Activated CD4-positive, alpha-beta T cell treated with anti-CD3 and anti-CD28 coated beads, Interleukin-2, amount 10 ng/mL, durations not matched to agents 7 days and 5 days (primary cell): ENCODE data around the gene VN1R4. TPM values are rescaled to one million over a fixed set of nuclear protein-coding genes. Genes with fewer than 3 reads are reported as not detected.
"Not testable (repeated sequence)": the region's sequence is repeated elsewhere in the genome, so short reads cannot be mapped to it uniquely, and the experiment has no call there.

Experiments used
- CTCF ChIA-PET: fragments of 350-600 bp; sonication (Branson Sonifier 250); formaldehyde crosslinking; loops from one replicate; lab custom pipeline; 2021; ENCODE audit warnings: antibody characterized with exemption; lab: Charles Lee
- POLR2A ChIA-PET: fragments of 350-600 bp; sonication (Branson Sonifier 250); formaldehyde crosslinking; loops from one replicate; lab custom pipeline; 2021; ENCODE audit warnings: antibody characterized with exemption; lab: Charles Lee
- DNase-seq: peaks from one replicate; pipeline ENCODE4 v3.0.0-alpha.2; 2020
- H3K27ac Mint-ChIP-seq: one replicate; pipeline ENCODE4 v1.8.0; 2021; ENCODE audit warnings: mild to moderate bottlenecking, moderate library complexity, mixed read lengths
- H3K27me3 Mint-ChIP-seq: one replicate; pipeline ENCODE4 v1.8.0; 2021; ENCODE audit warnings: mixed read lengths
- H3K36me3 Mint-ChIP-seq: one replicate; pipeline ENCODE4 v1.8.0; 2021; ENCODE audit warnings: low read depth, mixed read lengths
- H3K4me1 Mint-ChIP-seq: one replicate; pipeline ENCODE4 v1.8.0; 2021; ENCODE audit warnings: mixed read lengths
- H3K4me3 Mint-ChIP-seq: one replicate; pipeline ENCODE4 v1.8.0; 2021; ENCODE audit warnings: mild to moderate bottlenecking, moderate library complexity, mixed read lengths
- H3K9me3 Mint-ChIP-seq: one replicate; pipeline ENCODE4 v1.8.0; 2021; ENCODE audit warnings: mixed read lengths
- total RNA-seq, 2 experiments: library from RNA; stranded (reverse); gene quantifications; one replicate each; pipeline ENCODE4 v1.2.3, GENCODE V29; 2021

VN1R4 gene, protein sequence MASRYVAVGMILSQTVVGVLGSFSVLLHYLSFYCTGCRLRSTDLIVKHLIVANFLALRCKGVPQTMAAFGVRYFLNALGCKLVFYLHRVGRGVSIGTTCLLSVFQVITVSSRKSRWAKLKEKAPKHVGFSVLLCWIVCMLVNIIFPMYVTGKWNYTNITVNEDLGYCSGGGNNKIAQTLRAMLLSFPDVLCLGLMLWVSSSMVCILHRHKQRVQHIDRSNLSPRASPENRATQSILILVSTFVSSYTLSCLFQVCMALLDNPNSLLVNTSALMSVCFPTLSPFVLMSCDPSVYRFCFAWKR
- not detected for total RNA-seq

DNA sequence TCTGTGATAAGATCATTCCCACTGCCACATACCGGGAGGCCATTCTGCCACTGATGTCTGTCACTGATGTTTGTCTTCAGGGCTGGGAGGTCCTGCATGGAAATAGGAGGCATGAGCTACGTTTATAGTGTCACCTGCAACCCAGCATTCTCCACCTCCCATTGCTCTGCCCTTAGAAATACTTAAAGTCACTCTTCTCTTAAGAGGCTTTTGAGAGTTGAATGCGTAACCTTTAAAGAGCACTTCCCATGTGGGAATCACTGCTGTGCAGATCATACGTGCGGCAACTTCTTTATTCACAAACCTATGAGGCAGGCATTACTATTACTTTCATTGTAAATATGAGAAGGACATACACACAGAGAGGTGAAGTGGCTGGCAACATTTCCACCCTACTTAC lies at the start of gene VN1R4:
Gene VN1R4 (minus strand): TSS at position 101 of the 400 bp plus-strand sequence. CDS start 58 bp downstream, at position 43.
- POLR2A ChIA-PET, CTCF ChIA-PET, DNase-seq, H3K27me3 Mint-ChIP-seq, H3K36me3 Mint-ChIP-seq, H3K4me3 Mint-ChIP-seq, H3K27ac Mint-ChIP-seq, H3K4me1 Mint-ChIP-seq: not testable (repeated sequence)
- peaks cover 44% of the 10 kb centered on the region for H3K9me3 Mint-ChIP-seq

DNA sequence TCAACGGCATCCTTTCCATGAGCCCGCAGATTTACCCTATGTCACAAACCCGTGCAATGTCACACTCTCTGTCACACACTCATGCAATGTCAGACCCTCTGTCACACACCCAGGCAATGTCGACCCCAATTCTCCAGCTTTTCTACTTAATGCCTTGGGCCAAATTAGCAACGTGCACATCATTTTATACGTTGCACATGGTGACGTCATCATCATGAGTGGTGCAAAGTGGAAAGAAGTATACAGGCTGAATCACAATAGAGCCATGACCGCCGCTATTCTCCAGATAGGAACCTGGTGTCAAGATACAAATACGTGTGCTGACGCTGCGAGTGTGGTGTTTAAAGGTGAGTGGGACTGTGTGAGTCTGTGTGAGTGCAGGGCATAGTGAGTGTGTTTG lies 44.4 kb upstream of the VN1R4 start:
- Mint-ChIP-seq H3K9me3 (peaks cover 39% of the 10 kb centered on the region), H3K27ac (no peak overlapping the region), H3K4me1 (no peaks in the 10 kb centered on the region), H3K27me3 (no peaks in the 10 kb centered on the region), H3K4me3 (no peak overlapping the region), H3K36me3 (no peaks in the 10 kb centered on the region)
- DNase-seq = no peak
- ChIA-PET POLR2A (no interaction called here), CTCF (no interaction called here)

DNA sequence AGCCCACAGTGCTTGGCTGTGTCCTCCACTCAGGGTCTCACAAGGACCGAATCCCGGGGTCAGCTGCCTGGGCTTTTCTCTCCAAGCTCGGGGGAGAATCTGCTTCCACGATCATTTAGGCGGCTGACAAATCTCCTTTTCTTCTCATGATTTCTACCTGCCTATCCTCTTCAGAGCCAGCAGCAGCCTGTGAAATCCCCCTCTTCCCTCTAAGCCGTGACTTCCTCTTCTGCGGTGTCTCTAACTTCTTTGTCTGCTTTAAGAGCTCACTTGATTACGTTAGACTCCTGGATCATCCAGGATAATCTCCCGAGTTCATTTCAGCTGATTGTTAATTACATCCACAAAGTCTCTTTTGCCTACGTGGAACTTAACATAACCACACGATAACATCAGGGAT lies 43.5 kb upstream of the VN1R4 start:
- DNase-seq = no peak
- ChIA-PET POLR2A (no interaction called here), CTCF (interaction anchor here (0.7 kb wide), 1 partner anchor 20 kb away, joined by 3 read pairs; no protein-coding TSS in a partner anchor)
- Mint-ChIP-seq H3K4me3 (no peak overlapping the region), H3K4me1 (no peaks in the 10 kb centered on the region), H3K36me3 (no peaks in the 10 kb centered on the region), H3K27ac (no peak overlapping the region), H3K9me3 (peaks cover 41% of the 10 kb centered on the region), H3K27me3 (no peaks in the 10 kb centered on the region)

DNA sequence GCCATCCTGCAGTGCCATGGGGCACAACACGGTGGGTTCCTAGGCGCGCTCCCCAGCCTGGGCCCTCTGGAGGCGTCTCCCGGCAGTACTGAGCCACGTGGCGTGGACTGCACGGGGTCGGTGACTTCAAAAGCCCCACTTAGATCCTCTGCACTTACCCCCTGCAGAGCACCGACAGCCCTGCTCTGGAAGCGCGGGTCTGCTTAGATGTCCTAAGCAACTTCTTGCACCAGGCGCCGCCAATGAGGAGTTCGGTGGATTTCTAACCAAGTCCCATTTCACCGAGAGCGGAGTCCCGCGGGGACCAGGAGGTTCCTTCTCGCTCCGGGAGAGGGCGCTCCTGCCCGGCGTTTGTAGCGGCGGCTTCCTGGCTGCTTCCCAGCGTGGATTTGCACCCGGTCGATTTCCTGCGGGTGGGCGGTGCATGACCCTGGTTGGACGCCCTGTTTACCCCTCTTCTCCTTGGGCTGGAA lies 40.9 kb upstream of the VN1R4 start:
- Mint-ChIP-seq H3K27me3 (no peaks in the 10 kb centered on the region), H3K27ac (no peak overlapping the region), H3K36me3 (no peaks in the 10 kb centered on the region), H3K4me3 (no peak overlapping the region), H3K4me1 (no peaks in the 10 kb centered on the region), H3K9me3 (peaks cover 35% of the 10 kb centered on the region)
- no peak for DNase-seq
- ChIA-PET CTCF (interaction anchor here (0.6 kb wide), 1 partner anchor 372 kb away, joined by 4 read pairs; no protein-coding TSS in a partner anchor), POLR2A (no interaction called here)

DNA sequence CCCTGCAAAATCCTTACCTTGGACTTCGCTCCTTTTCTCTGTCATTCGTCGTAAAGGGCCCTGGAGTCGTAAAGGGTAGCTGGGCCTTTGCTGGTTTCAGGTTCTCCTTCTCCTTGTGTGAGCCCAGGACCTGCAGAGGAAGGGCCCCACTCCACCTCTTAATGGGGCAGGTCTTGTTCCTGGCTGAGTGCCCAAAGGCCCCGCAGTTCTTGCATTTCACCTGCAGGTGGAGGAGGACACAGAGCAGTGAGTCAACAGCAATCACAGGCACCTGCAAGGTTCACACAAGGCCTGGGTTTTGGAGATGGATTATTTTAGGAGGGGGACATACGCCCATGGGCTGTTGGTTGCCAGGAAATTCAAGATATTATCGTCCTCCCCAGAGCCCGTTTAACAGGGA lies 33.8 kb upstream of the VN1R4 start:
- H3K4me1 Mint-ChIP-seq, H3K4me3 Mint-ChIP-seq, H3K27ac Mint-ChIP-seq, DNase-seq, CTCF ChIA-PET, H3K27me3 Mint-ChIP-seq, H3K36me3 Mint-ChIP-seq, POLR2A ChIA-PET: not testable (repeated sequence)
- H3K9me3 Mint-ChIP-seq = peaks cover 27% of the 10 kb centered on the region

DNA sequence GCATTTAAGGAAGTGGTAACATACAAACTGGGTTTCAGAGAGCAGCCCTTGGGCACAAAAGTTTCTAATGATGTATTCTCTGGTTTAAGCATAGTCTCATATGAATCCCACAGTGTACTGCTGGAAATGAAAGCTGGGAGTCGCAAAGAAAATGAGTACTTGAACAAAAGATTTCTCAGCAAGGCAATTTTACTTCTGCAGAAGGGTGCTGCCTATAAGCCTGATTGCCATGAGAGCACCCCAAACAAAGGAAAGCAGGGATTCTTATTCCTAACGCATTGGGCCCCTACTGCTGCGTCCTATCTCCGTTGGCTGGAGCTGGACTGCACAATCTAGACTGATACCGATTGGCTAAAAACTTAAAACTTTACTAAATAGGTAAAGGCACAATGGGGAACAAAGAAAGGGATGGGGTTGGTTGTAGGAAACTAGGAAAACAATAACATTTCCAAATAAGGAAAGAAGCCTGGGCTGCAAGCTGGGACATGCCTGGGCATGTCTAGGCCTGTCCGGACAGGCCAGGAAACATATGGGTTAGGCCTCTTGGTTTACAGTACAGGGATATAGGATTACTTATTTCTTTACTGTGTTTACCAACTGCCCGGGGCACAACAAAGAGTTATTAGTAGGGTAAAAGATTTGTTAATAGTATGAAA lies 27.4 kb upstream of the VN1R4 start:
- H3K9me3 Mint-ChIP-seq = peaks cover 42% of the 10 kb centered on the region
- no peak for DNase-seq
- no peak overlapping the region for H3K27ac Mint-ChIP-seq
- POLR2A ChIA-PET = no interaction called here
- no peaks in the 10 kb centered on the region for H3K4me1 Mint-ChIP-seq
- CTCF ChIA-PET = no interaction called here
- H3K4me3 Mint-ChIP-seq = no peak overlapping the region
- no peaks in the 10 kb centered on the region for H3K27me3 Mint-ChIP-seq
- peaks cover 4% of the 10 kb centered on the region for H3K36me3 Mint-ChIP-seq

DNA sequence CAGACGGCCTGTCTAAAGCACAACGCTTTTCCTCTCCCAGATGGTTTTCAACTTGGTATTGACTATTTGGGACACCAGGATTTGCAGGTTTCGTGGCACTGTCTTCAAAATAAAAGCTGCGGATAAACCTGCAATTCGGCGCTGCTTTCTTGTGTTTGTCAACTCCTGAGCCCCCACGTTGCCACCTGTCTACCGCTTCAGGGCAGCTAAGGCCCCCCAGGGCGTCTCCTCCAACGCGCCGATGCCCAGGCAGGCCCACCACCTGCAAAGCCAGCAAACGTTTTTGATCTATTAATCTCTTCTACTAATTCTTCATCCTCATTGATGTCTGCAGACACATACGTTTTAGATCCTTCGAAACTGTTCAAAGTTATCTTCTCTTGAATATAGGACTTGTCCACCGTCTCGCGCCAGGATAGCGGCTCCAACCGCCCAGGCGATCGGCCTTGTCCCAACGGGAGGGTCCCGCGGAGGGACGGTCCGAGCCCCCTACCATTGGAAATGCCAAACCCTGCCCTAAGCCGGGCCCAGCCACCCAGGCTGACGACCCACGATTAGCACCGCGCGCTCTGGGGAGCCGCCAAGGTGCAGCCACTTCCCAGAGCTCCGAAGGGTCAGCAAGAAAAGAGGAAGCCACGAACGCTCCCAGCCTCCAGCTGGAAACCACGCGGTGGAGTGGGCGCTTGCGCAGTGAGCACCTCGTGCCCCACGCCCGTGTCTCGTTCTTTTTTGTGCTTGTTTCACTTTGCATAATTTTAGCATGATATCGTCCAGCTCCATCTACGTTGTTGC lies 23.4 kb upstream of the VN1R4 start:
- H3K27me3 Mint-ChIP-seq = no peaks in the 10 kb centered on the region
- CTCF ChIA-PET = no interaction called here
- H3K27ac Mint-ChIP-seq = no peak overlapping the region
- POLR2A ChIA-PET = no interaction called here
- H3K4me1 Mint-ChIP-seq = no peaks in the 10 kb centered on the region
- peaks cover 51% of the 10 kb centered on the region for H3K9me3 Mint-ChIP-seq
- H3K36me3 Mint-ChIP-seq = peaks cover 4% of the 10 kb centered on the region
- no peak overlapping the region for H3K4me3 Mint-ChIP-seq
- DNase-seq = no peak

DNA sequence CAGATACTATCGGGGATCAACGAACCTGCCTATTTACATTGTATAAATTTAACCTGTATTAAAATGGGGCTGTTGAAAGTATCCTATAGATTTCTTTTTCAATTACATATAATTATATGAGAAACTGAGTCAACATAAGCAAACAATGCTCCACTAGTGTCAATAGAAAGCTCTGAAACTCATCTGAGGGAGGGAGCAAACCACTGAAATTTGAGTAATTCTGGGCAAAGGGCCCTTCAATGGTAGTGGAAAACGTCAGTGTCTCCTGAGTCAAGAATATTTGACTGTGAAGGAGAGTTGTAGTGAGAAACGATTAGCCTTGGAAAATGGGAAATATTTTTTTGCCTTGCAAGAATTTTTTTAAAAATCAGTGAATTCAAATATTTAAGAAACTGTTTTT lies 17.6 kb upstream of the VN1R4 start:
- no peak overlapping the region for H3K27ac Mint-ChIP-seq
- CTCF ChIA-PET = no interaction called here

DNA sequence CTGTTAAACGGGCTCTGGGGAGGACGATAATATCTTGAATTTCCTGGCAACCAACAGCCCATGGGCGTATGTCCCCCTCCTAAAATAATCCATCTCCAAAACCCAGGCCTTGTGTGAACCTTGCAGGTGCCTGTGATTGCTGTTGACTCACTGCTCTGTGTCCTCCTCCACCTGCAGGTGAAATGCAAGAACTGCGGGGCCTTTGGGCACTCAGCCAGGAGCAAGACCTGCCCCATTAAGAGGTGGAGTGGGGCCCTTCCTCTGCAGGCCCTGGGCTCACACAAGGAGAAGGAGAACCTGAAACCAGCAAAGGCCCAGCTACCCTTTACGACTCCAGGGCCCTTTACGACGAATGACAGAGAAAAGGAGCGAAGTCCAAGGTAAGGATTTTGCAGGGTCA lies 14.4 kb upstream of the VN1R4 start:
- H3K4me1 Mint-ChIP-seq, H3K36me3 Mint-ChIP-seq, H3K27me3 Mint-ChIP-seq, H3K27ac Mint-ChIP-seq, POLR2A ChIA-PET, H3K4me3 Mint-ChIP-seq, DNase-seq, CTCF ChIA-PET: not testable (repeated sequence)
- H3K9me3 Mint-ChIP-seq = peaks cover 24% of the 10 kb centered on the region

More for the DNA sequence above, 17.6 kb upstream of the VN1R4 start:
- no peaks in the 10 kb centered on the region for H3K4me1 Mint-ChIP-seq
- H3K27me3 Mint-ChIP-seq = no peaks in the 10 kb centered on the region
- DNase-seq = no peak
- H3K4me3 Mint-ChIP-seq = no peak overlapping the region
- H3K9me3 Mint-ChIP-seq = peaks cover 34% of the 10 kb centered on the region
- no peaks in the 10 kb centered on the region for H3K36me3 Mint-ChIP-seq
- POLR2A ChIA-PET = no interaction called here

DNA sequence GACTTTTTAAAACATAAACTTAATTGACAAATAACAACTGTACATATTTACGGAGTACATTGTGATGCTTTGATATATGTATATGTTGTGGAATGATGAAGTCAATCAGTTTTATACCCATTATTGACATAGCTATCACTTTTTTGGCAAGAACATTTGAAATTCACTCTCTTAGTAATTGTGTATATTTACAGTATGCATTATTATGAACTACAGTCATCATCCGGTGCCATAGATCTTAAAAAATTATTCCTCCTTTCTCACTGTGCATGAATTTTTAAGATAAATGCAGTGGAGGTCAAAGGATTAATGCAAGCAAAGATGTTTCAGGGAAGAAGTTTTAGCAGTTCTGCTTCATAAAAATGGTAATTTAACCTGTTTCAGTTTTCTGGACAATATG lies 8.0 kb upstream of the VN1R4 start:
- Mint-ChIP-seq H3K36me3 (no peaks in the 10 kb centered on the region), H3K27ac (no peak overlapping the region), H3K27me3 (no peaks in the 10 kb centered on the region), H3K4me3 (no peak overlapping the region), H3K4me1 (no peaks in the 10 kb centered on the region), H3K9me3 (peaks cover 38% of the 10 kb centered on the region)
- no peak for DNase-seq
- CTCF ChIA-PET = no interaction called here
- POLR2A ChIA-PET = no interaction called here

DNA sequence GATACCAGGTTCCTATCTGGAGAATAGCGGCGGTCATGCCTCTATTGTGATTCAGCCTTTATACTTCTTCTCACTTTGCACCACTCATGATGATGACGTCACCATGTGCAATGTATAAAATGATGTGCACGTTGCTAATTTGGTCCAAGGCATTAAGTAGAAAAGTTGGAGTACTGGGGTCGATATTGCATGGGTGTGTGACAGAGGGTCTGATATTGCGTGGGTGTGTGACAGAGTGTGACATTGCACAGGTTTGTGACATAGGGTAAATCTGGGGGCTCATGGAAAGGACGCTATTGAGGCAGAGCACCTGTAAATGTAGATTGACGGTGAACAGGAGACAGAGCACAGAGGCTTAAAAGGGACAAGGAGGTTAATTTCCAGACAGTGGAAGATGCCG lies 4.5 kb upstream of the VN1R4 start:
- ChIA-PET POLR2A (no interaction called here), CTCF (no interaction called here)
- no peak for DNase-seq
- H3K9me3 Mint-ChIP-seq = peaks cover 37% of the 10 kb centered on the region
- H3K27me3 Mint-ChIP-seq = no peaks in the 10 kb centered on the region
- H3K36me3 Mint-ChIP-seq = no peaks in the 10 kb centered on the region
- H3K4me1 Mint-ChIP-seq = no peaks in the 10 kb centered on the region
- no peak overlapping the region for H3K27ac Mint-ChIP-seq
- H3K4me3 Mint-ChIP-seq = no peak overlapping the region

DNA sequence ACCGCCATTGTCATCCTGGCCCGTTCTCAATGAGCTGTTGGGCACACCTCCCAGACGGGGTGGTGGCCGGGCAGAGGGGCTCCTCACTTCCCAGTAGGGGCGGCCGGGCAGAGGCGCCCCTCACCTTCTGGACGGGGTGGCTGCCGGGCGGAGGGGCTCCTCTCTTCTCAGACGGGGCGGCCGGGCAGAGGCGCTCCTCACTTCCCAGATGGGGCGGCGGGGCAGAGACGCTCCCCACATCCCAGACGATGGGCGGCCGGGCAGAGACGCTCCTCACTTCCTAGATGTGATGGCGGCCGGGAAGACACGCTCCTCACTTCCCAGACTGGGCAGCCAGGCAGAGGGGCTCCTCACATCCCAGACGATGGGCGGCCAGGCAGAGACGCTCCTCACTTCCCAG lies 2.3 kb upstream of the VN1R4 start:
- H3K36me3 Mint-ChIP-seq, POLR2A ChIA-PET, DNase-seq, H3K27me3 Mint-ChIP-seq, H3K4me1 Mint-ChIP-seq, CTCF ChIA-PET, H3K27ac Mint-ChIP-seq, H3K4me3 Mint-ChIP-seq: not testable (repeated sequence)
- H3K9me3 Mint-ChIP-seq = peaks cover 43% of the 10 kb centered on the region

DNA sequence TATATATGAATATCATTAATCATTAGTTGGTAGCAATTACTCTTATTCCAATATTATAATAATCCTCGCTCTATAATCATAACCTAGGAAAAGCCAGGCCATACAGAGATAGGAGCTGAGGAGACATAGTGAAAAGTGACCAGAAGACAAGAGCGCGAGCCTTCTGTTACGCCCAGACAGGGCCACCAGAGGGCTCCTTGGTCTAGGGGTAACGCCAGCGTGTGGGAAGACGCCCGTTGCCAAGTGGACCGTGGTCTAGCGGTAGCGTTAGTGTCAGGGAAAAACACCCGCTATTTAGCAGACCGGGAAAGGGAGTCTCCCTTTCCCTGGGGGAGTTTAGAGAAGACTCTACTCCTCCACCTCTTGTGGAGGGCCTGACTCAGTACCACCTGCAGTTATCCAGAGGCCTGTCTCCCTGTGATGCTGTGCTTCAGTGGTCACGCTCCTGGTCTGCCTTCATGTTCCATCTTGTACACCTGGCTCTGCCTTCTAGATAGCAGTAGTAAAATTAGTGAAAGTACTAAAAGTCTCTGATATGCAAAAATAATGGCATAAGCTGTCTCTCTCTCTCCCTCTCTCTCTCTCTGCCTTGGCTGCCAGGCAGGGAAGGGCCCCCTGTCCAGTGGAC lies 9.7 kb downstream of the VN1R4 start, which contains the start of gene VN1R2:
Gene VN1R2 (plus strand): TSS at position 578 of the 628 bp plus-strand sequence. CDS start 84 bp downstream, outside the sequence.
- H3K36me3 Mint-ChIP-seq = peaks cover 16% of the 10 kb centered on the region
- POLR2A ChIA-PET, H3K27me3 Mint-ChIP-seq, DNase-seq, H3K27ac Mint-ChIP-seq, H3K4me3 Mint-ChIP-seq, CTCF ChIA-PET: not testable (repeated sequence)
- H3K4me1 Mint-ChIP-seq = peaks cover 13% of the 10 kb centered on the region
- H3K9me3 Mint-ChIP-seq = peaks cover 35% of the 10 kb centered on the region
